Pancreas (tissue), 10 donors: ENCODE data around the gene PRDM16. TPM values are rescaled to one million over a fixed set of nuclear protein-coding genes. Genes with fewer than 3 reads are reported as not detected.

Experiments used
- ATAC-seq, 4 donors: fragments of 200-7000 bp; cut with Tn5 transposase; one replicate each; pipeline versions ENCODE4 v1.8.0 to v1.9.1; 2020; ENCODE audit warnings: mild to moderate bottlenecking in 4 of 4, moderate library complexity in 4 of 4
- DNase-seq, 6 donors: peaks; one replicate each; pipeline ENCODE4 v3.0.0-alpha.2; 2020
- FAIRE-seq: peaks from 2 replicates; lab custom pipeline; 2012; peaks lifted over from hg19 to GRCh38; lab: Jason Lieb, UNC
- H3K27ac ChIP-seq, 4 donors: fragments of 200-600 bp; sonication (generic); 1 replicate in 3 of 4; 2 replicates in 1 of 4; pipeline versions ENCODE4 v1.5.0 to v1.8.0; 2020
- H3K27me3 ChIP-seq, 4 donors: fragments of 200-600 bp; one replicate each; pipeline ENCODE4 v1.8.0; 2021
- H3K36me3 ChIP-seq, 3 donors: fragments of 200-600 bp; sonication (generic) in 1 of 3; one replicate each; pipeline versions ENCODE4 v1.5.0 to v1.8.0; 2020 to 2021
- H3K4me1 ChIP-seq, 3 donors: fragments of 200-600 bp; one replicate each; pipeline ENCODE4 v1.8.0; 2021
- H3K4me3 ChIP-seq, 4 donors: fragments of 200-600 bp; sonication (generic) in 2 of 4; one replicate each; pipeline versions ENCODE4 v1.5.0 to v1.8.0; 2020 to 2021
- H3K9me3 ChIP-seq, 4 donors: fragments of 200-600 bp; one replicate each; pipeline ENCODE4 v1.8.0; 2021
- CTCF ChIP-seq, 4 donors: fragments of 200-600 bp; sonication (generic) in 3 of 4; IDR thresholded peaks; one replicate each; pipeline versions ENCODE4 v1.5.0 to v1.8.0; 2021; ENCODE audit warnings: antibody characterized with exemption in 4 of 4
- whole genome bisulfite sequencing, 2 donors: extraction: QIAGEN DNeasy Blood & Tissue Kit; methylation state at CpG; one replicate each; pipeline ENCODE4 v1.1.7; 2013; 5-methylcytosine and 5-hydroxymethylcytosine counted together
- intact Hi-C, 3 donors: fragments of 100-400 bp; cut with DNase I; formaldehyde crosslinking; loops; one replicate each; pipeline versions ENCODE4 v1.11.1 to v1.14.2; 2022
- polyA plus RNA-seq, 2 donors: library from polyadenylated mRNA; stranded (reverse); fragments of 200-250 nt; gene quantifications; one replicate each; pipeline ENCODE4 v1.2.3, GENCODE V29; 2013
- total RNA-seq, 6 donors: library from RNA; stranded (reverse); fragmentation: NEBNext Ultra II Directional in 4 of 6; extraction: Animal tissue kit (Norgen Biotek cat#: 25700) in 4 of 6; gene quantifications; one replicate each; pipeline versions ENCODE4 v1.2.1 to v1.2.4, GENCODE V29; 2021 to 2023
- donor health status: healthy with polysubstance abuse.
- donor health status: DM: no; HTN: no; CAD: no; lungs with moderate emphysema.
- donor health status: DM: no; HTN: no; CAD: no.
- donor health status: control.
- donor health status: control.
- donor health status: Bipolar disorder and iron deficiency.
- donor health status: DM: yes; HTN: yes; CAD: no.
- donor health status: DM: no; HTN: no; CAD: no.
- donor health status: DM: no; HTN: no; CAD: no.
- donor health status: DM: yes; HTN: yes; CAD: no.

The PRDM16 gene
- total and polyA plus RNA-seq, 8 donors, result 6.6 to 19.2 (median 14.9) TPM

- FAIRE-seq (no peak), ATAC-seq (no peak), DNase-seq (no peak)
- H3K36me3 ChIP-seq, result no peaks in the 10 kb centered on the region
- H3K27me3 ChIP-seq, result no peaks in the 10 kb centered on the region
- WGBS, 2 donors, result 80 to 82% methylated on average over 21 to 25 of the region's 25 CpGs
- intact Hi-C loops, result no loop called here
- no peak for TF ChIP-seq CTCF (IDR thresholded peaks at IDR 0.05)
- H3K4me1 ChIP-seq, result peaks cover 0 to 4% (median 0%) of the 10 kb centered on the region in 3 donors
- no peaks in the 10 kb centered on the region for H3K9me3 ChIP-seq
- H3K27ac ChIP-seq, result no peak overlapping the region
- no peak overlapping the region for H3K4me3 ChIP-seq
These were observed 288.7 kb downstream of the PRDM16 start for GRCh38 chr1:3357526-3358297.

- ATAC-seq (no peak), DNase-seq (no peak), FAIRE-seq (no peak)
- H3K4me1 ChIP-seq, result no peaks in the 10 kb centered on the region
- WGBS, 2 donors, result 82 to 84% methylated on average over 10 of the region's 10 CpGs
- intact Hi-C loops, result no loop called here
- no peaks in the 10 kb centered on the region for H3K9me3 ChIP-seq
- no peaks in the 10 kb centered on the region for H3K36me3 ChIP-seq
- H3K27me3 ChIP-seq, result no peaks in the 10 kb centered on the region
- H3K27ac ChIP-seq, result no peak overlapping the region
- no peak overlapping the region for H3K4me3 ChIP-seq
- TF ChIP-seq CTCF (IDR thresholded peaks at IDR 0.05), result no peak
These were observed 290.3 kb downstream of the PRDM16 start for GRCh38 chr1:3359351-3359750.

- FAIRE-seq (no peak), DNase-seq (no peak), ATAC-seq (peak in 1 of 4 donors; percentile 48)
- WGBS, 2 donors, result 90 to 91% methylated on average over 31 of the region's 31 CpGs
- Histone ChIP-seq H3K27me3 (no peaks in the 10 kb centered on the region), H3K9me3 (no peaks in the 10 kb centered on the region), H3K4me1 (no peaks in the 10 kb centered on the region), H3K4me3 (no peak overlapping the region), H3K27ac (no peak overlapping the region), H3K36me3 (no peaks in the 10 kb centered on the region)
- intact Hi-C loops, result no loop called here
- TF ChIP-seq CTCF (IDR thresholded peaks at IDR 0.05), result no peak
These were observed 290.9 kb downstream of the PRDM16 start for GRCh38 chr1:3359756-3360440.

- TF ChIP-seq CTCF (IDR thresholded peaks at IDR 0.05), result no peak
- Histone ChIP-seq H3K36me3 (no peaks in the 10 kb centered on the region), H3K4me3 (no peak overlapping the region), H3K27ac (no peak overlapping the region), H3K27me3 (no peaks in the 10 kb centered on the region), H3K9me3 (no peaks in the 10 kb centered on the region), H3K4me1 (no peaks in the 10 kb centered on the region)
- WGBS, 2 donors, result 85 to 92% methylated on average over 32 of the region's 32 CpGs
- FAIRE-seq (no peak), DNase-seq (no peak), ATAC-seq (no peak)
- intact Hi-C loops, result no loop called here
These were observed 291.7 kb downstream of the PRDM16 start for GRCh38 chr1:3360646-3361257.
